Upper lobe of left lung (tissue), 4 donors: Measurements from ENCODE around the gene PLIN3.
A peak's percentile ranks its signal among the peaks of the same experiment; 100 is the strongest.

Experiments
- EP300 ChIP-seq, 4 donors: sonication (generic); formaldehyde crosslinking; IDR thresholded peaks; one replicate each; pipeline ENCODE4 v1.5.1; 2017; ENCODE audit warnings: antibody characterized with exemption in 4 of 4, control low read depth in 2 of 4
- POLR2A ChIP-seq, 4 donors: fragments of 450-650 bp; IDR thresholded peaks; one replicate each; pipeline ENCODE4 v1.5.1; 2016 to 2017; ENCODE audit warnings: antibody characterized with exemption in 4 of 4, mild to moderate bottlenecking in 2 of 4
- POLR2AphosphoS5 ChIP-seq, 2 donors: sonication (generic); formaldehyde crosslinking; IDR thresholded peaks; one replicate each; pipeline ENCODE4 v1.5.1; 2017; ENCODE audit warnings: antibody characterized with exemption in 2 of 2
- TF ChIP-seq, protein P1 (sequence below), 6 experiments: fragments of 450-650 bp in 4 of 6; fragments of 200-600 bp in 2 of 6; sonication (generic) in 2 of 6; IDR thresholded peaks; one replicate each; pipeline ENCODE4 v1.5.1; 2016 to 2019; ENCODE audit warnings: antibody characterized with exemption in 6 of 6

DNA sequence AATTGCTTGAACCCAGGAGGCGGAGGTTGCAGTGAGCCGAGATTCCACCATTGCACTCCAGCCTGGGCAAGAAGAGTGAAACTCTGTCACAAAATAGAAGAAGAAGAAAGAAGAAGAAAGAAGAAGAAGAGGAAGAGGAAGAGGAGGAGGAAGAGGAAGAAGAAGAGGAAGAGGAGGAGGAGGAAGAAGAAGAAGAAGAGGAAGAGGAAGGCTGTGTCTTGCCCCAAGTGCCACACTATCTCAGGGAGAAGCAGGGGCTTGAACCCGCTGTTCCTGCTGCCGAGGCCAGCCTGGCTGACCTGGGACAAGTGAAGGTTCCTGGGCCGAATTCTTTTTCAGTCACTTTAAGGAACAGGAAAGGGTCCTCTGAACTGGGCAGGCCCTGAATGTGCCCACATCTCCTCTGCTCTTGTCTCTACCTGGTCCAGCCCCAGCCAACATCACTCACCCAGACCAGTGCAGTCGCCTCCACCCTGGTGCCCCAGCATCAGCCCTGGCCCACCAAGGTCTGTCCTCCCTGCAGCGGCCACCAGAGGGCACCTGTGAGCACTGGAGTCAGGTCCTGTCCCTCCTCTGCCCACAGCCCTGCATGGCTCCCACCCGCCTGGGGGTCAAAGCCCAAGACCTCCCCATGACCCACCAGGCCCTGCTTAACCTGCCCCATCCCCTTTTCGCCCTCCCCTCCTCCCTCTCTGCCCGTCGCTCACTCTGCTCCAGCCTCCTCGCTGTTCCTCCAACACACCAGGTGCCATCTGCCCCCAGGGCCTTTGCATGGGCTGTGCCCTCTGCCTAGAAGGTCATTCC, 55.9 kb downstream of the PLIN3 start:
- TF ChIP-seq, protein P1, sequence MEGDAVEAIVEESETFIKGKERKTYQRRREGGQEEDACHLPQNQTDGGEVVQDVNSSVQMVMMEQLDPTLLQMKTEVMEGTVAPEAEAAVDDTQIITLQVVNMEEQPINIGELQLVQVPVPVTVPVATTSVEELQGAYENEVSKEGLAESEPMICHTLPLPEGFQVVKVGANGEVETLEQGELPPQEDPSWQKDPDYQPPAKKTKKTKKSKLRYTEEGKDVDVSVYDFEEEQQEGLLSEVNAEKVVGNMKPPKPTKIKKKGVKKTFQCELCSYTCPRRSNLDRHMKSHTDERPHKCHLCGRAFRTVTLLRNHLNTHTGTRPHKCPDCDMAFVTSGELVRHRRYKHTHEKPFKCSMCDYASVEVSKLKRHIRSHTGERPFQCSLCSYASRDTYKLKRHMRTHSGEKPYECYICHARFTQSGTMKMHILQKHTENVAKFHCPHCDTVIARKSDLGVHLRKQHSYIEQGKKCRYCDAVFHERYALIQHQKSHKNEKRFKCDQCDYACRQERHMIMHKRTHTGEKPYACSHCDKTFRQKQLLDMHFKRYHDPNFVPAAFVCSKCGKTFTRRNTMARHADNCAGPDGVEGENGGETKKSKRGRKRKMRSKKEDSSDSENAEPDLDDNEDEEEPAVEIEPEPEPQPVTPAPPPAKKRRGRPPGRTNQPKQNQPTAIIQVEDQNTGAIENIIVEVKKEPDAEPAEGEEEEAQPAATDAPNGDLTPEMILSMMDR (IDR thresholded peaks at IDR 0.05), result peak; percentile 90 to 95 (median 92)
- no peak for TF ChIP-seq EP300 (IDR thresholded peaks at IDR 0.05)
- TF ChIP-seq POLR2A (IDR thresholded peaks at IDR 0.05), result no peak
- TF ChIP-seq POLR2AphosphoS5 (IDR thresholded peaks at IDR 0.05), result no peak
